Measurements from ENCODE around the gene INPP5E.
"Not testable (repeated sequence)": the region's sequence is repeated elsewhere in the genome, so short reads cannot be mapped to it uniquely, and the experiment has no call there.

The INPP5E gene

GRCh38 chr9:136433043-136433715 is 6.5 kb downstream of the INPP5E start:
- DNase-seq: peak in 2 of 10 donors; percentile 67 to 81
- intact Hi-C loops (cut with DNase I): no loop called here

GRCh38 chr9:136432591-136432990 is 7.1 kb downstream of the INPP5E start:
- DNase-seq: peak in 2 of 10 donors; percentile 65 to 83
- intact Hi-C loops (cut with DNase I): no loop called here

- intact Hi-C loops (cut with DNase I): no loop called here
- peak in 2 of 10 donors; percentile 49 to 79 for DNase-seq
Measured at GRCh38 chr9:136431782-136432350, 7.8 kb downstream of the INPP5E start.

- intact Hi-C loops (cut with DNase I): no loop called here
- peak in 2 of 10 donors; percentile 41 to 86 for DNase-seq
Measured at GRCh38 chr9:136430588-136431234, 8.9 kb downstream of the INPP5E start.

GRCh38 chr9:136429683-136430491 is 9.8 kb downstream of the INPP5E start:
- intact Hi-C loops (cut with DNase I): no loop called here
- peak in 2 of 10 donors; percentile 63 to 70 for DNase-seq

GRCh38 chr9:136429075-136429628 is 10.5 kb downstream of the INPP5E start:
- intact Hi-C loops (cut with DNase I): no loop called here
- DNase-seq: no peak

- intact Hi-C loops (cut with DNase I): no loop called here
- DNase-seq: peak in 1 of 10 donors; percentile 62
Measured at GRCh38 chr9:136426787-136427186, 12.9 kb downstream of the INPP5E start.

GRCh38 chr9:136425367-136425766 is 14.3 kb downstream of the INPP5E start:
- DNase-seq; intact Hi-C loops (cut with DNase I): not testable (repeated sequence)

- peak in 1 of 10 donors; percentile 78 for DNase-seq
- intact Hi-C loops (cut with DNase I): no loop called here
Measured at GRCh38 chr9:136424750-136425362, 14.8 kb downstream of the INPP5E start.

- no peak for DNase-seq
- intact Hi-C loops (cut with DNase I): no loop called here
Measured at GRCh38 chr9:136423432-136424146, 16.1 kb downstream of the INPP5E start.

GRCh38 chr9:136422876-136423275 is 16.8 kb downstream of the INPP5E start:
- DNase-seq: peak in 1 of 10 donors; percentile 79
- intact Hi-C loops (cut with DNase I): no loop called here

- intact Hi-C loops (cut with DNase I): no loop called here
- DNase-seq: no peak
Measured at GRCh38 chr9:136421791-136422190, 17.9 kb downstream of the INPP5E start.

- intact Hi-C loops (cut with DNase I): no loop called here
- no peak for DNase-seq
Measured at GRCh38 chr9:136419092-136419420, 20.6 kb downstream of the INPP5E start.

GRCh38 chr9:136418182-136419091 is 21.2 kb downstream of the INPP5E start:
- intact Hi-C loops (cut with DNase I): no loop called here
- no peak for DNase-seq

- no peak for DNase-seq
- intact Hi-C loops (cut with DNase I): no loop called here
Measured at GRCh38 chr9:136416914-136417313, 22.7 kb downstream of the INPP5E start.

- DNase-seq: no peak
- intact Hi-C loops (cut with DNase I): no loop called here
Measured at GRCh38 chr9:136416427-136416826, 23.2 kb downstream of the INPP5E start.

GRCh38 chr9:136412962-136413361 is 26.7 kb downstream of the INPP5E start:
- peak in 1 of 10 donors; percentile 78 for DNase-seq

GRCh38 chr9:136411378-136411777 is 28.3 kb downstream of the INPP5E start:
- DNase-seq: no peak
- intact Hi-C loops (cut with DNase I): loop anchor here (5.0 kb wide), 1 partner anchor 71 kb away; the partner anchor contains the start of gene SEC16A

More at GRCh38 chr9:136412962-136413361, 26.7 kb downstream of the INPP5E start:
- intact Hi-C loops (cut with DNase I): loop anchor here (5.0 kb wide), 1 partner anchor 69 kb away; the partner anchor contains the start of gene SEC16A
